Type B pancreatic cell (in vitro differentiated cells): ENCODE data around the gene RAB26. TPM values are rescaled to one million over a fixed set of nuclear protein-coding genes. Genes with fewer than 3 reads are reported as not detected.
"Not testable (repeated sequence)": the region's sequence is repeated elsewhere in the genome, so short reads cannot be mapped to it uniquely, and the experiment has no call there.

Experiments
- DNase-seq: peaks from one replicate; pipeline ENCODE4 v3.0.0; 2021; ENCODE audit warnings: mixed read lengths; ENCODE audit not compliant: unreplicated experiment; ENCODE audit errors: extremely low spot score
- H3K27ac Mint-ChIP-seq: 2 replicates; pipeline ENCODE4 v1.8.0; 2021; ENCODE audit warnings: mild to moderate bottlenecking, mixed read lengths
- H3K27me3 Mint-ChIP-seq: 2 replicates; pipeline ENCODE4 v1.8.0; 2021; ENCODE audit warnings: mixed read lengths
- H3K36me3 Mint-ChIP-seq: 2 replicates; pipeline ENCODE4 v1.8.0; 2021; ENCODE audit warnings: mixed read lengths
- H3K4me1 Mint-ChIP-seq: one replicate; pipeline ENCODE4 v1.8.0; 2021; ENCODE audit warnings: mixed read lengths; ENCODE audit not compliant: unreplicated experiment
- H3K4me3 Mint-ChIP-seq: 2 replicates; pipeline ENCODE4 v1.8.0; 2021; ENCODE audit warnings: mild to moderate bottlenecking, mixed read lengths
- H3K9me3 Mint-ChIP-seq: 2 replicates; pipeline ENCODE4 v1.8.0; 2021; ENCODE audit warnings: mixed read lengths
- CTCF ChIP-seq: fragments of 200-600 bp; sonication (generic); conservative IDR thresholded peaks from 2 replicates; pipeline ENCODE4 v1.5.0; 2021; ENCODE audit warnings: antibody characterized with exemption, mild to moderate bottlenecking
- total RNA-seq: library from RNA; stranded (reverse); gene quantifications from 2 replicates; pipeline ENCODE4 v1.2.1, GENCODE V29; 2021; ENCODE audit warnings: low replicate concordance

RAB26 gene
- total RNA-seq, 1 donor from 2014 or later = 7.4 TPM

- not testable (repeated sequence) for H3K9me3 Mint-ChIP-seq, H3K36me3 Mint-ChIP-seq, H3K27ac Mint-ChIP-seq, H3K27me3 Mint-ChIP-seq, DNase-seq, H3K4me1 Mint-ChIP-seq
- peak; percentile 46 for TF ChIP-seq CTCF
- peak overlapping the region; percentile 71 for H3K4me3 Mint-ChIP-seq
These were observed 27.1 kb upstream of the RAB26 start for GRCh38 chr16:2121325-2121724.

GRCh38 chr16:2121853-2122252 is 26.6 kb upstream of the RAB26 start:
- no peak overlapping the region for H3K27ac Mint-ChIP-seq
- no peaks in the 10 kb centered on the region for H3K27me3 Mint-ChIP-seq
- H3K4me1 Mint-ChIP-seq = peaks cover 7% of the 10 kb centered on the region
- no peak overlapping the region for H3K4me3 Mint-ChIP-seq
- H3K9me3 Mint-ChIP-seq = no peaks in the 10 kb centered on the region
- TF ChIP-seq CTCF = no peak
- no peaks in the 10 kb centered on the region for H3K36me3 Mint-ChIP-seq
- no peak for DNase-seq

- DNase-seq = no peak
- no peaks in the 10 kb centered on the region for H3K36me3 Mint-ChIP-seq
These were observed 26.0 kb upstream of the RAB26 start for GRCh38 chr16:2122429-2122828.

GRCh38 chr16:2122934-2123683 is 25.3 kb upstream of the RAB26 start:
- H3K36me3 Mint-ChIP-seq, H3K27ac Mint-ChIP-seq, H3K4me1 Mint-ChIP-seq, H3K9me3 Mint-ChIP-seq, H3K27me3 Mint-ChIP-seq, DNase-seq, H3K4me3 Mint-ChIP-seq: not testable (repeated sequence)

More at GRCh38 chr16:2122429-2122828, 26.0 kb upstream of the RAB26 start:
- H3K27ac Mint-ChIP-seq = no peak overlapping the region
- H3K9me3 Mint-ChIP-seq = no peaks in the 10 kb centered on the region
- H3K4me3 Mint-ChIP-seq = no peak overlapping the region
- no peak for TF ChIP-seq CTCF
- no peaks in the 10 kb centered on the region for H3K27me3 Mint-ChIP-seq
- peaks cover 10% of the 10 kb centered on the region for H3K4me1 Mint-ChIP-seq

DNA sequence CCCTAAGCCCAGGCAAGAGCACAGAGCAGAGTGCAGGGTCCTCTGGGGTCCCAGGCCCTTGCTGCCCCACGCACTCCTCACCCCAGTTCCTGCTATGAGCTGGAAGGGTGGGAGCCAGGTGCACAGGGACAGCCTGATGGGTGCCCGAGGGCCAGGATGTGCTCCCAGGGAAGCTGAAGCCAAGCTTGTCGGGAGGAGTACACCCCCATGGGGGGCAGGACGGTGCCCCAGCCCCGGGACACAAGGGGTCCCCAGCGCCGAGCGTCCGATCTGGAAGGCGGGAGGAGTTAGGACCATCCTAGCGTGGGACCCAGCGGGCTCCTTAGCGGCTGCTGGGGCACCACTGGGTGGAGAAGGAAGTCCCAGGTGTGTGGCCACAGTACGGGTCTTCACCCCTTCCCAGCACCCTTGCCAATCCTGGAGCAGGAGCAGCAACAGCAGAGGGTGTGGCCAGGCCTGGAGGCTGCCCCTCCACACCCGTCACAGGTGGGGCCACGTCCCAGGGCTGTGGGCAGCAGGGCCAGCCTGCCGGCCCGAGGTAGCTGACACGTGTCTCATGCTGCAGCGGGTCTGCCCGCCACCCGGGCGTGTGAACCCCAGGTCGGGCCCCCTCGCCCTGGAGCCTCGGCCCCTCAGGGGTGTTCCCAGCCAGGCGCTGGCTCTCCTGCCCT is 24.6 kb upstream of the RAB26 start:
- not testable (repeated sequence) for H3K27me3 Mint-ChIP-seq, H3K36me3 Mint-ChIP-seq, DNase-seq, H3K27ac Mint-ChIP-seq, H3K4me3 Mint-ChIP-seq, H3K4me1 Mint-ChIP-seq, H3K9me3 Mint-ChIP-seq

DNA sequence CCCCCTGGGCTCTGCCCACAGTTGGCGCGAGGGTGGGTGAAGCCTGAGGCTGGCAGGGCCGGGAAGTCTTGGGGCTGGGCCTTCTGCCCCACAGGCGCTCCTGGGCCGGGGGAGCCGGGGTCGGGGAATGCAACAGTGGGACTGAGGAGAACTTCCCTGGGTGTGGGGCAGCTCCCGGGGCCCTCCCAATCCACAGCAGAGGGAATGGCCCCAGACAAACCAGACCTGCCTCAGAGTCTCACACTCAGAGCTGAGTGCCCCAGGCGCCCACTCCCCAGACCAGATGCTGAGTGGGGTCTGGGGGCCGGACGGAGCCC is 24.1 kb upstream of the RAB26 start:
- H3K4me1 Mint-ChIP-seq = not testable (repeated sequence)
- H3K27ac Mint-ChIP-seq = peak overlapping the region; percentile 61
- H3K4me3 Mint-ChIP-seq = peak overlapping the region; percentile 31

DNA sequence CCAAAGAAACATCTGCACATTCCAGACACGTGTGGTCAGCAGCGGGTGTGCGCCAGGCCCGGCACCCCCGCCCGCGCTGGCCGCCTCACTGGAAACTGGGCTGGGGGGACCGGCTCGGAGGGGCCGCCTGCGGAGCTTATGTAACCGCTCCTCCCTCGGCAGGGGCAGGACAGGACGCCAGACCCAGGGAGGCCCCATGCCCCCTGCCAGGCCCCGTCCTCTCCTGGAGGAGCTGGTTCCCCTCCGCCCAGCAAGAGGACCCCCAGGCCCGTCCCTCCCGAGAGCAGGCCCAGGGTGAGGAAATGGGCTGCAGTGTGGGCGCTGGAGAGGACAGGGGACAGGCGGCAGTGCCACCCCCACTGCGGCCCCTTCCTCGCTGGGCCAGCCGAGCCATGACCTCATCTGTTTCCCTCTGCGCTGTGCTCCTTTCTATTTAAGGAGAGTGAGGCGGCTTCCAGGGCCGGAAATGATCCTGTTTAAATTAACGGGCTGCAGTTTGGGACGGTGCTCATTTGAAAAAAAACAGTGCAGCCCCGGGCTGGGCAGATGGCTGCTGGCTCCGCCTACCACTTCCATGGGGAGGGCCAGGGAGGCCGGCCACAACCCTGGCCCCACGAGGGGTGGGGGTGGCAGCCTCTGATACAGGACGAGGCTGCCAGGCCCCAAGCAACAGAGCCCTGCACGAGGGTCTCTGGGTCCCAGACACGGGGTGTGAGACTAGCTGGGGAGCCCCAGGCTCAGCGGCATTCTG is 23.6 kb upstream of the RAB26 start:
- H3K4me1 Mint-ChIP-seq, DNase-seq, H3K36me3 Mint-ChIP-seq, H3K27me3 Mint-ChIP-seq, H3K9me3 Mint-ChIP-seq: not testable (repeated sequence)
- Mint-ChIP-seq H3K27ac (peak overlapping the region; percentile 61), H3K4me3 (peak overlapping the region; percentile 77)

More for the DNA sequence above, 24.1 kb upstream of the RAB26 start:
- not testable (repeated sequence) for DNase-seq, H3K9me3 Mint-ChIP-seq, H3K36me3 Mint-ChIP-seq, H3K27me3 Mint-ChIP-seq

- H3K9me3 Mint-ChIP-seq, H3K27me3 Mint-ChIP-seq, H3K36me3 Mint-ChIP-seq, H3K4me1 Mint-ChIP-seq, DNase-seq: not testable (repeated sequence)
- H3K27ac Mint-ChIP-seq = peak overlapping the region; percentile 61
- H3K4me3 Mint-ChIP-seq = peak overlapping the region; percentile 77
These were observed 22.8 kb upstream of the RAB26 start for GRCh38 chr16:2125609-2126008.

DNA sequence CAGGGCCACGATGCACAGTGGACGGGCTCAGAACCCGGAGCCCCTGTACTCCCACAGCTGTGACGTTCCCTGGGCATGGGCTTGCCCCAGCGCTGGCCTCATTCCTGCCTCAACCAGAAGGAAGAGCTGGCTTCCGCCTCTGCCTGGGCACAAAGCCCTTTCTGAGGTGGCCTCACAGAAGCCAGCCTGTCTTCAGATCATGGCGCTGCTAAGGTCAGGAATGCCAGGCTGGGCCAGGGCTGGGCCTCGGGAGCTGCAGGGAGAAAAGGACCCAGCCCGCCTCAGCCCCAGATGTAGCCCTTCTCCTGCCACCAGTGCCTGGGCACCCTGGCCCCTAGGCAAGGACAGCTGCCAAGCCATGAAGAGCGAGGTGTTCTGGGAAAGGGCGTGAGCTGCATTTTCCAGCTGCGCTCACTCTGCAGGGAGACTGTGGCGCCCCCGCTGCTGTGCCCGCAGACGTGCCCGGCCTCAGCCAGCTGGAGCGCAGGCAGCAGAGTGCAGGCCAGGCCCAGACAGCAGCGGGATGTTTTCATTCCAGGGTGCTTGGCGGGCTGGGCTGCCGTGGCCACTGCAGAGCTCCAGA is 22.2 kb upstream of the RAB26 start:
- not testable (repeated sequence) for DNase-seq, H3K4me1 Mint-ChIP-seq, H3K4me3 Mint-ChIP-seq, H3K9me3 Mint-ChIP-seq, H3K36me3 Mint-ChIP-seq, H3K27me3 Mint-ChIP-seq, H3K27ac Mint-ChIP-seq

- not testable (repeated sequence) for H3K4me3 Mint-ChIP-seq, H3K27ac Mint-ChIP-seq
These were observed 21.4 kb upstream of the RAB26 start for GRCh38 chr16:2126928-2127556.

More at GRCh38 chr16:2126928-2127556, 21.4 kb upstream of the RAB26 start:
- H3K36me3 Mint-ChIP-seq, DNase-seq, H3K27me3 Mint-ChIP-seq, H3K4me1 Mint-ChIP-seq, H3K9me3 Mint-ChIP-seq: not testable (repeated sequence)
